ENCODE data around the gene RUVBL2. TPM values are rescaled to one million over a fixed set of nuclear protein-coding genes. Genes with fewer than 3 reads are reported as not detected.

RUVBL2 gene
- total RNA-seq, 1 donor from 2014 or later = 101 TPM

GRCh38 chr19:49057636-49058234, 64.0 kb downstream of the RUVBL2 start, which contains the start of gene CGB7:
Gene CGB7, minus strand, starts transcription at chr19:49057749. Its CDS starts 2,374 bp downstream, at chr19:49055375.
- Histone ChIP-seq H3K27ac (ENCODE audit: low read depth, low read length) (no peak within 1 kb of the TSS), H3K4me3 (ENCODE audit: low read length in 3 of 3) (peak within 1 kb of the TSS; percentile 66 to 81 (median 70)), H3K4me1 (ENCODE audit: control insufficient read depth in 3 of 3, insufficient read depth in 3 of 3, low read length in 3 of 3) (peaks cover 15 to 27% (median 20%) of the 10 kb centered on the region in 3 donors), H3K36me3 (ENCODE audit: control insufficient read depth in 3 of 3, insufficient read depth in 3 of 3, low read length in 3 of 3) (no peaks in the 10 kb centered on the region), H3K9me3 (ENCODE audit: control insufficient read depth in 3 of 3, low read length in 3 of 3) (no peaks in the 10 kb centered on the region), H3K27me3 (ENCODE audit: control insufficient read depth in 3 of 3, insufficient read depth in 3 of 3, low read length in 3 of 3) (peaks cover 0 to 7% (median 0%) of the 10 kb centered on the region in 3 donors), H3K9ac (ENCODE audit: low read depth in 1 of 3, low read length in 3 of 3) (peak within 1 kb of the TSS; percentile 70 to 87 (median 77))

GRCh38 chr19:49058562-49058961, 64.9 kb downstream of the RUVBL2 start:
- Histone ChIP-seq H3K27me3 (ENCODE audit: control insufficient read depth in 3 of 3, insufficient read depth in 3 of 3, low read length in 3 of 3) (peaks cover 0 to 8% (median 0%) of the 10 kb centered on the region in 3 donors), H3K9ac (ENCODE audit: low read depth in 1 of 3, low read length in 3 of 3) (peak overlapping the region in 1 of 3 donors; percentile 16), H3K36me3 (ENCODE audit: control insufficient read depth in 3 of 3, insufficient read depth in 3 of 3, low read length in 3 of 3) (no peaks in the 10 kb centered on the region), H3K27ac (ENCODE audit: low read depth, low read length) (no peak overlapping the region), H3K9me3 (ENCODE audit: control insufficient read depth in 3 of 3, low read length in 3 of 3) (no peaks in the 10 kb centered on the region), H3K4me1 (ENCODE audit: control insufficient read depth in 3 of 3, insufficient read depth in 3 of 3, low read length in 3 of 3) (peaks cover 15 to 27% (median 20%) of the 10 kb centered on the region in 3 donors), H3K4me3 (ENCODE audit: low read length in 3 of 3) (peak overlapping the region in 1 of 3 donors; percentile 32)

GRCh38 chr19:49059053-49059452, 65.4 kb downstream of the RUVBL2 start:
- H3K4me1 ChIP-seq (ENCODE audit: control insufficient read depth in 3 of 3, insufficient read depth in 3 of 3, low read length in 3 of 3) = peaks cover 15 to 28% (median 20%) of the 10 kb centered on the region in 3 donors
- H3K27ac ChIP-seq (ENCODE audit: low read depth, low read length) = no peak overlapping the region
- no peaks in the 10 kb centered on the region for H3K9me3 ChIP-seq (ENCODE audit: control insufficient read depth in 3 of 3, low read length in 3 of 3)
- H3K27me3 ChIP-seq (ENCODE audit: control insufficient read depth in 3 of 3, insufficient read depth in 3 of 3, low read length in 3 of 3) = peaks cover 0 to 13% (median 0%) of the 10 kb centered on the region in 3 donors
- no peaks in the 10 kb centered on the region for H3K36me3 ChIP-seq (ENCODE audit: control insufficient read depth in 3 of 3, insufficient read depth in 3 of 3, low read length in 3 of 3)
- no peak overlapping the region for H3K9ac ChIP-seq (ENCODE audit: low read depth in 1 of 3, low read length in 3 of 3)
- H3K4me3 ChIP-seq (ENCODE audit: low read length in 3 of 3) = no peak overlapping the region

- Histone ChIP-seq H3K4me1 (ENCODE audit: control insufficient read depth in 3 of 3, insufficient read depth in 3 of 3, low read length in 3 of 3) (peaks cover 13 to 30% (median 26%) of the 10 kb centered on the region in 3 donors), H3K9me3 (ENCODE audit: control insufficient read depth in 3 of 3, low read length in 3 of 3) (no peaks in the 10 kb centered on the region), H3K4me3 (ENCODE audit: low read length in 3 of 3) (no peak overlapping the region)
Measured at GRCh38 chr19:49061000-49061399, 67.3 kb downstream of the RUVBL2 start.

GRCh38 chr19:49061445-49061844, 67.8 kb downstream of the RUVBL2 start:
- no peak overlapping the region for H3K4me3 ChIP-seq (ENCODE audit: low read length in 3 of 3)
- H3K9ac ChIP-seq (ENCODE audit: low read depth in 1 of 3, low read length in 3 of 3) = no peak overlapping the region
- H3K9me3 ChIP-seq (ENCODE audit: control insufficient read depth in 3 of 3, low read length in 3 of 3) = no peaks in the 10 kb centered on the region
- no peak overlapping the region for H3K27ac ChIP-seq (ENCODE audit: low read depth, low read length)
- H3K4me1 ChIP-seq (ENCODE audit: control insufficient read depth in 3 of 3, insufficient read depth in 3 of 3, low read length in 3 of 3) = peaks cover 16 to 29% (median 28%) of the 10 kb centered on the region in 3 donors
- peaks cover 0 to 11% (median 3%) of the 10 kb centered on the region in 3 donors for H3K27me3 ChIP-seq (ENCODE audit: control insufficient read depth in 3 of 3, insufficient read depth in 3 of 3, low read length in 3 of 3)
- H3K36me3 ChIP-seq (ENCODE audit: control insufficient read depth in 3 of 3, insufficient read depth in 3 of 3, low read length in 3 of 3) = no peaks in the 10 kb centered on the region

More at GRCh38 chr19:49061000-49061399, 67.3 kb downstream of the RUVBL2 start:
- Histone ChIP-seq H3K36me3 (ENCODE audit: control insufficient read depth in 3 of 3, insufficient read depth in 3 of 3, low read length in 3 of 3) (no peaks in the 10 kb centered on the region), H3K27ac (ENCODE audit: low read depth, low read length) (no peak overlapping the region), H3K9ac (ENCODE audit: low read depth in 1 of 3, low read length in 3 of 3) (no peak overlapping the region), H3K27me3 (ENCODE audit: control insufficient read depth in 3 of 3, insufficient read depth in 3 of 3, low read length in 3 of 3) (peaks cover 0 to 11% (median 3%) of the 10 kb centered on the region in 3 donors)

- Histone ChIP-seq H3K4me3 (ENCODE audit: low read length in 3 of 3) (no peak overlapping the region), H3K27me3 (ENCODE audit: control insufficient read depth in 3 of 3, insufficient read depth in 3 of 3, low read length in 3 of 3) (peaks cover 0 to 11% (median 3%) of the 10 kb centered on the region in 3 donors), H3K9me3 (ENCODE audit: control insufficient read depth in 3 of 3, low read length in 3 of 3) (no peaks in the 10 kb centered on the region)
Measured at GRCh38 chr19:49064029-49064629, 70.4 kb downstream of the RUVBL2 start.

GRCh38 chr19:49064768-49065611, 71.3 kb downstream of the RUVBL2 start, which contains the start of gene NTF4:
Gene NTF4, minus strand, starts transcription at chr19:49064818. Its CDS starts 2,821 bp downstream, at chr19:49061997.
- peak within 1 kb of the TSS; percentile 60 to 70 (median 61) for H3K4me3 ChIP-seq (ENCODE audit: low read length in 3 of 3)
- peaks cover 35 to 43% (median 39%) of the 10 kb centered on the region in 3 donors for H3K4me1 ChIP-seq (ENCODE audit: control insufficient read depth in 3 of 3, insufficient read depth in 3 of 3, low read length in 3 of 3)
- H3K36me3 ChIP-seq (ENCODE audit: control insufficient read depth in 3 of 3, insufficient read depth in 3 of 3, low read length in 3 of 3) = peaks cover 0 to 3% (median under 1%) of the 10 kb centered on the region in 3 donors
- peak within 1 kb of the TSS; percentile 83 to 87 (median 86) for H3K9ac ChIP-seq (ENCODE audit: low read depth in 1 of 3, low read length in 3 of 3)
- peak within 1 kb of the TSS; percentile 97 for H3K27ac ChIP-seq (ENCODE audit: low read depth, low read length)
- no peaks in the 10 kb centered on the region for H3K9me3 ChIP-seq (ENCODE audit: control insufficient read depth in 3 of 3, low read length in 3 of 3)
- H3K27me3 ChIP-seq (ENCODE audit: control insufficient read depth in 3 of 3, insufficient read depth in 3 of 3, low read length in 3 of 3) = peaks cover 0 to 11% (median 3%) of the 10 kb centered on the region in 3 donors

More at GRCh38 chr19:49064029-49064629, 70.4 kb downstream of the RUVBL2 start:
- Histone ChIP-seq H3K4me1 (ENCODE audit: control insufficient read depth in 3 of 3, insufficient read depth in 3 of 3, low read length in 3 of 3) (peaks cover 27 to 34% (median 30%) of the 10 kb centered on the region in 3 donors), H3K9ac (ENCODE audit: low read depth in 1 of 3, low read length in 3 of 3) (peak overlapping the region in 2 of 3 donors; percentile 38 to 45), H3K27ac (ENCODE audit: low read depth, low read length) (peak overlapping the region; percentile 97), H3K36me3 (ENCODE audit: control insufficient read depth in 3 of 3, insufficient read depth in 3 of 3, low read length in 3 of 3) (no peaks in the 10 kb centered on the region)

Small RNA genes lying within 50 kb of the gene (small RNA-seq; reads per million reads assigned to genes)
- gene MIR6798 = not detected

Other genes starting within 250 kb of the RUVBL2 start
- gene IZUMO1, start 247.0 kb upstream of the RUVBL2 start, total RNA-seq = 0.52 TPM
- 1.0 TPM for gene FUT1, start 241.2 kb upstream of the RUVBL2 start, total RNA-seq
- not detected for gene FGF21, start 238.4 kb upstream of the RUVBL2 start, total RNA-seq
- gene BCAT2, start 182.9 kb upstream of the RUVBL2 start, total RNA-seq = 13.6 TPM
- 0.52 TPM for gene HSD17B14, start 157.4 kb upstream of the RUVBL2 start, total RNA-seq
- 14.1 TPM for gene PLEKHA4, start 125.3 kb upstream of the RUVBL2 start, total RNA-seq
- 26.1 TPM for gene PPP1R15A, start 121.5 kb upstream of the RUVBL2 start, total RNA-seq
- not detected for gene TULP2, start 95.1 kb upstream of the RUVBL2 start, total RNA-seq
- 107 TPM for gene NUCB1, start 93.6 kb upstream of the RUVBL2 start, total RNA-seq
- not detected for gene DHDH, start 60.2 kb upstream of the RUVBL2 start, total RNA-seq
- gene BAX, start 39.0 kb upstream of the RUVBL2 start, total RNA-seq = 20.4 TPM
- gene FTL, start 28.6 kb upstream of the RUVBL2 start, total RNA-seq = 470 TPM
- gene GYS1, start 578 bp upstream of the RUVBL2 start, total RNA-seq = 42.8 TPM
- not detected for gene LHB, start 23.2 kb downstream of the RUVBL2 start, total RNA-seq
- not detected for gene CGB3, start 30.4 kb downstream of the RUVBL2 start, total RNA-seq
- gene CGB2, start 38.0 kb downstream of the RUVBL2 start, total RNA-seq = not detected
- gene CGB1, start 43.0 kb downstream of the RUVBL2 start, total RNA-seq = not detected
- not detected for gene CGB5, start 50.0 kb downstream of the RUVBL2 start, total RNA-seq
- gene CGB8, start 55.2 kb downstream of the RUVBL2 start, total RNA-seq = not detected
- gene CGB7, start 63.9 kb downstream of the RUVBL2 start, total RNA-seq = 0.52 TPM
- not detected for gene NTF4, start 70.9 kb downstream of the RUVBL2 start, total RNA-seq
- 3.7 TPM for gene KCNA7, start 78.8 kb downstream of the RUVBL2 start, total RNA-seq
- 103 TPM for gene SNRNP70, start 91.6 kb downstream of the RUVBL2 start, total RNA-seq
- gene LIN7B, start 120.5 kb downstream of the RUVBL2 start, total RNA-seq = 18.3 TPM
- not detected for gene C19orf73, start 125.3 kb downstream of the RUVBL2 start, total RNA-seq
- 3.1 TPM for gene PPFIA3, start 125.7 kb downstream of the RUVBL2 start, total RNA-seq
- gene HRC, start 161.5 kb downstream of the RUVBL2 start, total RNA-seq = 78.3 TPM
- gene TRPM4, start 163.9 kb downstream of the RUVBL2 start, total RNA-seq = 5.2 TPM